ENCODE measurements around the gene LPCAT1. TPM values are rescaled to one million over a fixed set of nuclear protein-coding genes. Genes with fewer than 3 reads are reported as not detected.

Gene LPCAT1
- total and polyA plus RNA-seq, 2 of the 4 experiments (the other 2 are of a cell fraction): 17.7 to 33.6 TPM

GRCh38 chr5:1432296-1432695 lies 91.5 kb downstream of the LPCAT1 start:
- H2BK20ac ChIP-seq (ENCODE audit: low read depth, low read length): no peak overlapping the region
- no peaks in the 10 kb centered on the region; the same call in 1 of the 2 replicates for H3K4me1 ChIP-seq (ENCODE audit: control insufficient read depth, insufficient read depth, low read length)
- no peaks in the 10 kb centered on the region; the same call in 1 of the 2 replicates for H3K27me3 ChIP-seq (ENCODE audit: control insufficient read depth, insufficient read depth, low read length)
- 78% methylated on average over 4 of the region's 15 CpGs; no CpG with 5 or more reads in 1 of the 2 experiments for whole genome bisulfite sequencing, 2 experiments (ENCODE audit: extremely low coverage in 2 of 2, insufficient read length in 1 of 2)
- no peak overlapping the region for H4K91ac ChIP-seq (ENCODE audit: insufficient read depth, low read depth, low read length)
- no peak overlapping the region for H2AFZ ChIP-seq (replicated peaks; ENCODE audit: low read length, poor library complexity)
- no peak overlapping the region for H3K14ac ChIP-seq (replicated peaks; ENCODE audit: low read depth, low read length)
- no peak overlapping the region for H3K56ac ChIP-seq (ENCODE audit: extremely low read depth, insufficient read depth, low read length)
- no peaks in the 10 kb centered on the region for H3K36me3 ChIP-seq (ENCODE audit: control insufficient read depth, insufficient read depth, low read length)
- no peak overlapping the region for H4K5ac ChIP-seq (ENCODE audit: low read depth, low read length)
- H2BK120ac ChIP-seq (ENCODE audit: low read depth, low read length): no peak overlapping the region
- ATAC-seq (ENCODE audit: low read depth) (no peak), DNase-seq (no peak)
- no peak overlapping the region for H3K18ac ChIP-seq (ENCODE audit: low read depth, low read length)
- ChIA-PET POLR2A (ENCODE audit: unreplicated experiment) (no interaction called here), CTCF (no interaction called here)
- peaks cover 30% of the 10 kb centered on the region for H3K9me3 ChIP-seq (ENCODE audit: control insufficient read depth, insufficient read depth, low read length)
- no peak for TF ChIP-seq USF2 (IDR thresholded peaks at IDR 0.05; ENCODE audit: low read depth, low read length)
- no peak for TF ChIP-seq FOS (IDR thresholded peaks at IDR 0.05; ENCODE audit: low read depth, low read length)
- no peak for TF ChIP-seq MXI1 (IDR thresholded peaks at IDR 0.05; ENCODE audit: borderline replicate concordance, low read depth, low read length)
- TF ChIP-seq SMC3 (IDR thresholded peaks at IDR 0.05; ENCODE audit: low read depth, low read length): no peak
- TF ChIP-seq RAD21 (IDR thresholded peaks at IDR 0.05; ENCODE audit: low read length): no peak
- no peak for TF ChIP-seq CTCF (conservative IDR thresholded peaks at IDR 0.05; ENCODE audit: low read depth, low read length)
- TF ChIP-seq BHLHE40 (IDR thresholded peaks at IDR 0.05; ENCODE audit: low read depth, low read length): no peak
- no peak for TF ChIP-seq MAZ (IDR thresholded peaks at IDR 0.05; ENCODE audit: borderline replicate concordance, low read depth, low read length)
- no peak for TF ChIP-seq POLR2A (IDR thresholded peaks at IDR 0.05; ENCODE audit: low read depth, low read length)
- no peak for TF ChIP-seq CEBPB (IDR thresholded peaks at IDR 0.05; ENCODE audit: low read depth, low read length)
- TF ChIP-seq RCOR1 (IDR thresholded peaks at IDR 0.05; ENCODE audit: insufficient replicate concordance, low read length): no peak
- H3K27ac ChIP-seq (ENCODE audit: insufficient read depth, low read length): no peak overlapping the region
- H2BK5ac ChIP-seq (ENCODE audit: low read depth, low read length, poor library complexity, severe bottlenecking): no peak overlapping the region
- no peaks in the 10 kb centered on the region for H3K79me1 ChIP-seq (ENCODE audit: low read depth in 1 of 2, low read length in 2 of 2)
- H2BK15ac ChIP-seq (ENCODE audit: low read depth, low read length): no peak overlapping the region
- no peak overlapping the region for H3K4ac ChIP-seq (ENCODE audit: low read depth, low read length)
- no peak overlapping the region for H3K4me2 ChIP-seq (ENCODE audit: low read depth, low read length)
- intact Hi-C loops (cut with micrococcal nuclease): no loop called here
- no peak overlapping the region for H2AK9ac ChIP-seq (replicated peaks; ENCODE audit: low read depth, low read length, poor library complexity)
- BruUV-seq (replicated peaks): no TSS peak
- no peaks in the 10 kb centered on the region for H4K20me1 ChIP-seq (ENCODE audit: insufficient read depth, low read length)
- no peaks in the 10 kb centered on the region for H3K9me1 ChIP-seq (ENCODE audit: insufficient read depth, low read length)
- no peak overlapping the region for H3K9ac ChIP-seq (ENCODE audit: low read depth, low read length)
- H2AK5ac ChIP-seq (ENCODE audit: low read depth, low read length): no peak overlapping the region
- dilution Hi-C loops (cut with HindIII; ENCODE audit: low sequenced_read_pairs, unreplicated experiment): no loop called here
- H3K4me3 ChIP-seq (ENCODE audit: insufficient read depth, low read depth, low read length): no peak overlapping the region
- in situ Hi-C loops (cut with MboI; ENCODE audit: low sequenced_read_pairs): no loop called here
- H4K8ac ChIP-seq (ENCODE audit: low read depth in 2 of 2, low read length in 2 of 2): no peak overlapping the region
- H3K23ac ChIP-seq (ENCODE audit: low read depth, low read length): no peak overlapping the region

Data from IMR-90 (cell line).